Measurements from ENCODE around the gene ACTL8. TPM values are rescaled to one million over a fixed set of nuclear protein-coding genes. Genes with fewer than 3 reads are reported as not detected.

Gene ACTL8
- total RNA-seq, 1 donor from 2014 or later = not detected

DNA sequence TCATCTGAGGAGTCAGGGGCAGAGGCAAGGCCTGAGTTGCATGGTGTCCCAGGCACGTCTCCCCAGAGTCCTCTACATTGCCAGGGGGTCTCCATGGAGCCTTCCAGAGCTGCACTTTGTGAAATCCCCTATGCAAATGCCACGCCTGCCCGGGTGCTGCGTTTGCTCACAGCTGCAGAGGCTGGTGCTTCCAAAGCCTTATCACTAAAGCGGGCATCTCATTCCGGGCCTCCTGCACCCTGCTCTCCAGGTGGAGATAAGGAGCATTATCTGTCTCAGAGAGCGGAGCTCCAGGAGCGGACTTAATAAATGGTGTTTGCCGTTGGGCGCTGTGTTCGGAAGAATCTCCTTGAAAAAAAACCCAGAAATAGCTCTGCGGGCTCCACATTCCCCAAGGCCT lies 25.9 kb upstream of the ACTL8 start:
- FAIRE-seq (no peak), DNase-seq (ENCODE audit: low read depth) (no peak)
- no peaks in the 10 kb centered on the region for H3K36me3 ChIP-seq (ENCODE audit: control insufficient read depth, insufficient read depth, low read length)
- no peak overlapping the region for H3K4me3 ChIP-seq (ENCODE audit: low read depth, low read length)
- TF ChIP-seq, protein P1, sequence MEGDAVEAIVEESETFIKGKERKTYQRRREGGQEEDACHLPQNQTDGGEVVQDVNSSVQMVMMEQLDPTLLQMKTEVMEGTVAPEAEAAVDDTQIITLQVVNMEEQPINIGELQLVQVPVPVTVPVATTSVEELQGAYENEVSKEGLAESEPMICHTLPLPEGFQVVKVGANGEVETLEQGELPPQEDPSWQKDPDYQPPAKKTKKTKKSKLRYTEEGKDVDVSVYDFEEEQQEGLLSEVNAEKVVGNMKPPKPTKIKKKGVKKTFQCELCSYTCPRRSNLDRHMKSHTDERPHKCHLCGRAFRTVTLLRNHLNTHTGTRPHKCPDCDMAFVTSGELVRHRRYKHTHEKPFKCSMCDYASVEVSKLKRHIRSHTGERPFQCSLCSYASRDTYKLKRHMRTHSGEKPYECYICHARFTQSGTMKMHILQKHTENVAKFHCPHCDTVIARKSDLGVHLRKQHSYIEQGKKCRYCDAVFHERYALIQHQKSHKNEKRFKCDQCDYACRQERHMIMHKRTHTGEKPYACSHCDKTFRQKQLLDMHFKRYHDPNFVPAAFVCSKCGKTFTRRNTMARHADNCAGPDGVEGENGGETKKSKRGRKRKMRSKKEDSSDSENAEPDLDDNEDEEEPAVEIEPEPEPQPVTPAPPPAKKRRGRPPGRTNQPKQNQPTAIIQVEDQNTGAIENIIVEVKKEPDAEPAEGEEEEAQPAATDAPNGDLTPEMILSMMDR (IDR thresholded peaks at IDR 0.05; ENCODE audit: insufficient read depth, low read length, severe bottlenecking) = no peak
- H3K27me3 ChIP-seq (ENCODE audit: control insufficient read depth, insufficient read depth, low read length) = no peaks in the 10 kb centered on the region

DNA sequence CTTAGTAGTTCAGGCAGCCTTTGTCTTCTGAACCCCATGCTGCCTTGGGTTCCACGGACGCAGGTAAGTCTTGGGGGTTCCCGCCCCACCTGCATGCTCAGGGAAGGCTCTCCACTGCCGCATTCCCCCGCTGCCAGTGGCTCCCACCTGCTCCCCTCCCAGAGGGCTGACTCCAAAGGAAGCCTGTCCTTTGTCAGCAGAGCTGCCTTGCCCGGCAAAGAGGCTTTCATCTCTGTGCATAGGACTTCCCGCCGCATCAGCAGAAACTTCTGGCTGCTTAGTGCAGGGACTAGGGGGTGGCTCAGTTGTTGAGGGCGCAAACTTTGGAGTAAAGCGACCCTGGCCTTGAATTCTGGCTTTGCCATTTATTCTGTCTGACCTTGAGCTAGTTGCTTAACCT lies 25.2 kb upstream of the ACTL8 start:
- DNase-seq (ENCODE audit: low read depth) (no peak), FAIRE-seq (no peak)
- H3K4me3 ChIP-seq (ENCODE audit: low read depth, low read length) = no peak overlapping the region
- no peaks in the 10 kb centered on the region for H3K36me3 ChIP-seq (ENCODE audit: control insufficient read depth, insufficient read depth, low read length)
- H3K27me3 ChIP-seq (ENCODE audit: control insufficient read depth, insufficient read depth, low read length) = no peaks in the 10 kb centered on the region
- TF ChIP-seq, protein P1 (IDR thresholded peaks at IDR 0.05; ENCODE audit: insufficient read depth, low read length, severe bottlenecking) = no peak

DNA sequence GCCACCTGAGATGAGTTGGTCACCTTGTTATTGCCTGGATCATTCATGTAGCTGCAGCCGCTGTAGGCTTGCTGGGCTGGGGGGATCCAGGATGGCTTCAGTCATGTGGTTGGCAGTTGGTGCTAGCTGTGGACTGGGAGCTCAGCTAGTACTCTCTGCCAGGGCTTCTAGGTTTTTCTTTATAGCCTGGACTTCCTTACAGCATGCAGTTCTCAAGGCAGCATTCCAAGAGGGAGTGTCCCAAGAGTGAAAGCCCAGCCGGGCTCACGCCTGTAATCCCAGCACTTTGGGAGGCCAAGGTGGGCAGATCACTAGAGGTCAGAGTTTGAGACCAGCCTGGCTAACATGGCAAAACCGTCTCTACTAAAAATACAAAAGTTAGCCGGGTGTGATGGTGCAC lies 23.7 kb upstream of the ACTL8 start:
- Histone ChIP-seq H3K4me3 (ENCODE audit: low read depth, low read length) (no peak overlapping the region), H3K36me3 (ENCODE audit: control insufficient read depth, insufficient read depth, low read length) (no peaks in the 10 kb centered on the region), H3K27me3 (ENCODE audit: control insufficient read depth, insufficient read depth, low read length) (no peaks in the 10 kb centered on the region)
- TF ChIP-seq, protein P1 (IDR thresholded peaks at IDR 0.05; ENCODE audit: insufficient read depth, low read length, severe bottlenecking) = no peak
- DNase-seq (ENCODE audit: low read depth) = no peak
- FAIRE-seq = no peak

DNA sequence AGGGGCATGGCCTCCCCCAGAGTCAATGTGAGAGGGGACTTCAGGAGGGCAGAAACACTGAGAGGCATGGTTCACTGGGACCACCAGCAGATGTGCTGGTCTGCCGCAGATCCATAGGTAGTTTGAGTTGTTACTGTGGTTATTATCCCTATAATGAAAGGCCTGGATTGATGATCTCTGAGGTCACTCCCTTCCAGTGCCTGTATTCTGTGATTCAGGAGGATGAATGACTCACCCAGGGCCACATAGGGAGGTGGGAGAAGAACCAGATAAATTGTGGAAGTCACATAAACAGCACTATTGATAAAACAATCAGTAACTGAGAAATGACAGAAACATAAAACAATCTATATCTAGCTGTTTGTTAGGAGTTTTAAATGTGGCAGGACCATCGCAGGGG lies 22.7 kb upstream of the ACTL8 start:
- peak; percentile 7 for FAIRE-seq
- TF ChIP-seq, protein P1 (IDR thresholded peaks at IDR 0.05; ENCODE audit: insufficient read depth, low read length, severe bottlenecking) = no peak
- no peak overlapping the region for H3K4me3 ChIP-seq (ENCODE audit: low read depth, low read length)
- no peaks in the 10 kb centered on the region for H3K36me3 ChIP-seq (ENCODE audit: control insufficient read depth, insufficient read depth, low read length)
- H3K27me3 ChIP-seq (ENCODE audit: control insufficient read depth, insufficient read depth, low read length) = no peaks in the 10 kb centered on the region
- peak; percentile 32 for DNase-seq (ENCODE audit: low read depth)

DNA sequence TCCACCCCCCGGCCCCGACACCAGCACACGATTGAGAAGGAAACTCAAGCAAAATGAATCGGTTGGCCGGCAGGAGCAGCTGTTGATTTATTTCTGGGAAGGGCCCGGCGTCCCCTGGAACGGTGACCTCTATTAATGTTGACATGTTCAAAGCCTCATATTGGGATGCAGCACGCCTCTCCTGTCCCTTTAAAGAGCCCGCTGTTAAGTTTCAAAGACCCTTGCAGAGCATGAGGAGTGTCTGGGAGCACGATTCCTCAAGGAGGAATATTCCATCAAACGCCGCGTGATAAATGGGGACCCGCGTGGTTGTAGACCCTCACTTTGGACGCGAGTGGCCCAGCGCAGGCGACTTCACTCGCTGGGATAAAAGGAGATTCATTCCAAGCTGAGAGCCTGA lies 21.5 kb upstream of the ACTL8 start:
- no peak for DNase-seq (ENCODE audit: low read depth)
- Histone ChIP-seq H3K27me3 (ENCODE audit: control insufficient read depth, insufficient read depth, low read length) (no peaks in the 10 kb centered on the region), H3K4me3 (ENCODE audit: low read depth, low read length) (no peak overlapping the region), H3K36me3 (ENCODE audit: control insufficient read depth, insufficient read depth, low read length) (no peaks in the 10 kb centered on the region)
- no peak for FAIRE-seq
- TF ChIP-seq, protein P1 (IDR thresholded peaks at IDR 0.05; ENCODE audit: insufficient read depth, low read length, severe bottlenecking) = no peak

DNA sequence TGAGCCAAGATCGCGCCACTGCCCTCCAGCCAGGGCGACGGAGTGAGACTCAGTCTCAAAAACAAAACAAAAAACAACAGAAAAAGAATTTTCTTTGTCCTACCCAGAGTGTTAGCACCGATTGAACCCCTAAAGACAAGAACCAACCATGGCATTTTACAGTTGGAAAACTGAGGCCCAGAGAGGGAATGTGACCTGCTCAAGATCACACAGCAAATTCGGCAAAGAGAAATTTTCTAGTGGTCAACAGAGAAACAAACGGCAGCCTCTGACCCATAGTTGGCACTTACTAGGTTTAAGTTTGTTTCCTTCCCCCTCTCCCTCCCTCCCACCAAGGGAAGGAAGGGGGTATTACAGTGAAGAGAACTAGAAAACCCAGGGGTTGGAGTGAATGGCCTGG lies 20.5 kb upstream of the ACTL8 start:
- TF ChIP-seq, protein P1 (IDR thresholded peaks at IDR 0.05; ENCODE audit: insufficient read depth, low read length, severe bottlenecking) = no peak
- Histone ChIP-seq H3K36me3 (ENCODE audit: control insufficient read depth, insufficient read depth, low read length) (no peaks in the 10 kb centered on the region), H3K4me3 (ENCODE audit: low read depth, low read length) (no peak overlapping the region), H3K27me3 (ENCODE audit: control insufficient read depth, insufficient read depth, low read length) (no peaks in the 10 kb centered on the region)
- no peak for DNase-seq (ENCODE audit: low read depth)
- FAIRE-seq = no peak

Data from bronchial epithelial cell (primary cell).